UCSD-AML1 (cell line): ENCODE measurements around the gene ZNF536.

Source experiments
- DNase-seq: peaks from one replicate; lab custom pipeline; 2025; ENCODE audit not compliant: unreplicated experiment; lab: John Stamatoyannopoulos, UW

The ZNF536 gene

DNA sequence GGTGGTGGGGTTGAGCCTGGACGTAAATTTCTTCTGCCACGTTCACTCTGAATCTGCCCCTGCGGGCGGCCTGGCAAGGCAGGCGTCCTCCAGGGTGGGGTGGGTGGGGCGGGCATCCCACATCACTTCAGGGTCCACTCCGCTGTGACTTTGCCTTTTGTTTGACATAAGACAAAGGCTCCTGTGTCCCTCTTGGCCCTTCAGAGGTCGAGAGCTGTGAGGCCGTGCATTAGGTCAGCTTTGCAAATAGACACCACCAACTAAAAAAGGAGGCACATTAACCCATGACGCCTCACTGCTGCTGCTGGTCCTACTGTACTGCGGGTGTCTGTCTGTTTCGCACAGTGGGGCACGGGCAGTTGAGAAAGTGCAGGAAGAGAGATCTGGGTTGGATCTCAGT lies 10.5 kb upstream of the ZNF536 start:
- no peak for DNase-seq

GRCh38 chr19:30362156-30362754 lies 9.9 kb upstream of the ZNF536 start:
- DNase-seq: no peak

DNA sequence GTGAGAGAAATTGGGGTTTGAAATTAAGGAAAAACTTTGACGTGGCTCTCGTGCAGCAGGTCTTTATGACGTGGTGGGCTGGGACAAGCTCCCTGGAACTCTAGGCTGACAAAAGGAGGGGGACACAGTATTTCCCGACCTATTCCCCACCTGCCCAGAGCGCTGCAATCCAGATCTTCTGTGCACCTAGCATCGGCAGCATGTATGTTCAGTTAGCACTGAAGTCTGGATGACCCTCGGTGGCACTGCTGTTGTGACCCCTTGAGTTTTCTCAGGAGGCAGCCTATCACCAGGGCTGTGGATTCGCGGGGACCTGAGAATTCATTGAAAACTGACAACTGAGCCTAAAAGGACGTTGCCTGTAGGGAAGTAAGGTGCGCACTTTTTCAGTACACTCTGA lies 9.1 kb upstream of the ZNF536 start:
- no peak for DNase-seq

DNA sequence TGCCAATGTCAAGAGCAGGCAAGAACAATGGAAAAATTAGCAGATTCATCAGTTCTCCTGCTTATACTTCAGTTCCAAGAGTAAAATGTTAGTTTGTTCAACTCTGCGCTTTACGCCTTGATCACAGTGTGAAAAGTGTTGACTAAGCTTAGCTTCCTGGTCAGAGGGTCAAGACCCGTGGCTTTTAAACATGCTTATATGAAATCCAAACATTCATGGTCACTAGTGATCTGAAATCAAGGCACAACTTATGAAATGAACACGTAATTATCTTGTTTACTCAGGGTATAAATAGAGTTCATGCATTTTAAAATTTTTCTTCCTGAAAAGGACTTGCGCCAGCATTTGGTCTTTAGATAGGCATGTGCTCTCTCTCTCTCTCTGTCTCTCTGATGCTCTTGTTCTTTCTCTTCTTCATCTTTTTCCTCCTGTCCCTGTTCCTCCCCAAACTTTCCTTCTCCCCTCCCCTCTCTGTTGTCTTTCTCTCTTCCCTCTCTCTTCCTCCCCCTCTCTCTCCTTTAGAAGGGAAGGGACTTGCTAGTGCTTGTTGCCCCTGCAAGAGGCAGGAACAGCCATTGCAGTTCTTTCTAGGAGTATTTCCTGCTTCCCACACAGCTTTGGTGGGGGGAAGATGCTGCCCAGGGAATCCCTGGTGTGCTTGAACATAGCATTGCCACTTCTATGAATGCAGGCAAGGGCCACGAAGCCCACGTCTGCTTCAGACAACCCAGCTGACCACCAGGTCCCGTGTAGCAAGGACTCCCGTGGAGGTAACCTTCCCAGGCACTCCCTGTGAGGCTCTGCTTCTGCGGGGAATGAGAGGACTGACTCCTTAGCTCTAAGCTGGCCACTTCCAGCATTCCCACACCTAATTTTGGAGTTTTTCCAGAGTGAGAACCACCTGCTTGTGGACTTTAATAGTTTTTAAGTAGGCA lies 7.1 kb upstream of the ZNF536 start:
- no peak for DNase-seq

GRCh38 chr19:30366282-30366681 lies 5.9 kb upstream of the ZNF536 start:
- no peak for DNase-seq

- DNase-seq: no peak
These were observed 5.2 kb upstream of the ZNF536 start for GRCh38 chr19:30367006-30367405.

GRCh38 chr19:30367421-30367820 lies 4.8 kb upstream of the ZNF536 start:
- no peak for DNase-seq

- DNase-seq: no peak
These were observed 2.4 kb upstream of the ZNF536 start for GRCh38 chr19:30369833-30370232.

- no peak for DNase-seq
These were observed 885 bp upstream of the ZNF536 start for GRCh38 chr19:30371161-30371836.

- no peak for DNase-seq
These were observed 1.4 kb downstream of the ZNF536 start for GRCh38 chr19:30373593-30373992.

GRCh38 chr19:30374539-30374864 lies 2.3 kb downstream of the ZNF536 start:
- no peak for DNase-seq

DNA sequence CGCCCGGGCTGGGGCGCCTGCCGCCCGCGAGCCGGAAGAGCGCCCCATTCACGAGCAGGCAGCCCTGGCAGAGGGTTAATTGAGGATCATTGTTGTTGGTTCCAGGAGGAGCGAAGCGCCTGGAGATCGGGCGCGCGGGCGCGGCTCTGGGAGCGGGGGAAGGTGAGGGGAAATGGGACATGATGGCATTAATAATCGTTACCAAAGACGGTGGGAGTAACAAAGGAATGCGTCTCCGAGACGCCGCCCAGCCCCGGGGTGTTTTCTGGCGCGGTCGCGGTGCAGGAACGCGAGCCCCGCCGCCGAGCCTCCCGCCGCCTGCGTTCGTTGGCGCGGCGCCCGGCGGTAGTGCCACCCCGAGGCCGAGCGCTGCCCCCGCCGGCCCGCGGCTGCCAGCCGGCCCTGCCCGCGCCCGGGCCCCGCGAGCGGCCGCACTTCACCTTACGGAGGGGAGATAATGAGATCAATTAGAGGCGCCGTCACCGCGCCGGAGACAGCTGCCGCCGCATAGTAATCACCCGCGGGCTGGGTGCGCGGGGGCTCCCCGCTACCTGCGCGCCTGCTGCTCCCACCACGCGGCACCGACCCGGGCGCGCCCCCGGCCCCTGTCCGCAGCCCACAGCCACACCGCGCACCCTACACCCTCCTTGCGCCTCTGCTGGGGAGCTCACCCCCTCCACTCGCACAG lies 2.8 kb downstream of the ZNF536 start:
- no peak for DNase-seq

DNA sequence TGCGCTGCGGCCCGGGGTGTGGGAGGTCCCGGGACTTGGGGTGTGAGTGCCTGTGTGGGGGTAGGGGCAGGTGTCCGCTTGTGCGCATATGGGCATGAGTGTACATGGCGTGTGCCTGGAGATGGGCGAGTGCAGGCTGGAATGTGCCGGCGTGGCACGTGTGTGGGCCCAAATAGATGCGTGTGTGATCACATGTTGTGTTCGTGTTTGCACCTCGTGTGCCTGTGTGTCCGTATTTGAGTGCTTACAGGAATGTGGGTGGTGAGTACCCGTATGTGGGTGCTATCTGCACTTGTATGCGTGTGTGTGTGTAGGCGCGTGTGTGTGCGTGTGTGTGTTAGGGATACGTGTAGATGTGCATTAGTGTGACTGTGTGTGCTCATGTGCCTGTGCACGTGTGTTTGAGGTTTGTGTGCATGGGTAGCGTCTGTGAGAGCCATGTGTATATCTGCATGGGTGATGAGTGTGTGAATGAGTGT lies 3.4 kb downstream of the ZNF536 start:
- no peak for DNase-seq

DNA sequence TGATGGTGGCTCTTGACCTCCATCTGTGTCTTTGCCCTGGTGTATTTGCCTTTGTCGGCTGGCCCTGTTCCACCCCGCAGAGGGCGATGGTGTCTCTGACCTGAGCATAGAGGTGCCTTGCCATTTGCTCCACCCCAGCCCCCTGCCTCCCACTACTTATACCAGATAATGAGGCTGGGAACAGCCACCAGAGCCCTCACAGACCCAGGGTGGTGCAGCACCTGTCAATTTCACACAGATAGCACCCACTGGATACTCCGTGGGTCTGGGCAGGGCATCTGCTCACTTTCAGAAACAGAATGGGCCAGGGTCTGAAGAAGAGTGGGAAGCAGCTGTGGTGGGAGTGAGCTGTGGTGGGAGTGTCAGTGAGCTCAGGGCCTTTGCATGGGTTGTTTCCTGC lies 4.1 kb downstream of the ZNF536 start:
- no peak for DNase-seq

GRCh38 chr19:30376826-30377425 lies 4.7 kb downstream of the ZNF536 start:
- no peak for DNase-seq

DNA sequence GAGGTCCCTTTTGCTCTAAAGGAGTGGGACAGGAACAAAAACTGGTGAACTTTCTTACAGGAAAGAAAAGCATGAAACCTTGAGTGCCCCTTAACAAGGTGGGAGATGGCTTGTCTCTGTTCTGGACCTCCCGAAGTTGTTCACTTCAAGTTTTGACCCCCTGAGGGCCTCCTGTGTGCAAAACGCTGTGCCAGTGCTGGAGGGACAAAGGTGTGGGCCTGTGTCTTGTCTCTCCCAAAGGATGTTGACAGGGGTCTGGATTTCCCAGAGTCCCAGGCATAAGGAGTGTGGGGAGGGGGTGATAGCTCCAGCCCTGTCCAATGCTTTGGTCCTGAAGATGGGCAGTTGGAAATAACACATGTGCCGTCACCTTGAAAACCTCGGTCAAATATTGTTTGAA lies 6.5 kb downstream of the ZNF536 start:
- no peak for DNase-seq

- DNase-seq: no peak
These were observed 7.8 kb downstream of the ZNF536 start for GRCh38 chr19:30379841-30380610.

DNA sequence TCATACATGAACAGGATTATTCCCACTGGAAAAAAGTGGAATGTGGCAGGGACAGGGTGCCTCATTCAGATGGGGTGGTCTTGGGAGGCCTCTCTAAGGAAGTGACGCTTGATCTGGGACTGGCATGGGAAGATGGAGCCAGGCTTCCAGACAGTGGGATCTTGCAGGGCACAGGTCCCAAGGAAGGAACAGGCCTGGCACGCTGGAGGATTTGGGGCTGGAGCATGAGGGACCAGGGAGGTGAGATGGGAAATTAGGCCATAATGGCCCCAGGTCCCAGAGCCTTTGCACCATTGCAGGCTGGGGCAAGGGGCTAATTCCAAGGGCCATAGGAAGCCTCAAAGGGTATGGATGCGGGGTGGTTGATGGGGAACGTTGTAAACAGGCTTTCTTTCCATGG lies 9.2 kb downstream of the ZNF536 start:
- no peak for DNase-seq

DNA sequence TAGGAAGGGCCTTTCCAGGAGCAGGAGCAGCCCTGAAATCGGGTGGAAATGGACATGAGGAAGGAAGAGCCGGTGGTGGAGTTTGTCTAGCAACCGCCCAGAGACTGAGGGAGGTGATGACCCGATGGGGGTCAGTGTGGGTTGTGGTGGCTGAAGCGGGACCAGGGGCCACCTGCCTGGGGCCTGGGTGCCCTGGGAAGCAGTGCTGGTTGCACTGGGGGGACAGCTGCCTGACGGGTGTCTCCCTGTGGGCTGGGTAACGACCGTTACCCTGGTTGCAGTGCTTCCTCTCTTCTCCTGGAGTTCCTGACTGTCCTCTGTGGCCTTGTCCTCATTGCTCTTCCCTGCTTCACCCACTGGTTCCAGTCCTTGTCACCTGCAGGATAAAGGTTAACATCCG lies 13.0 kb downstream of the ZNF536 start:
- DNase-seq: no peak

DNA sequence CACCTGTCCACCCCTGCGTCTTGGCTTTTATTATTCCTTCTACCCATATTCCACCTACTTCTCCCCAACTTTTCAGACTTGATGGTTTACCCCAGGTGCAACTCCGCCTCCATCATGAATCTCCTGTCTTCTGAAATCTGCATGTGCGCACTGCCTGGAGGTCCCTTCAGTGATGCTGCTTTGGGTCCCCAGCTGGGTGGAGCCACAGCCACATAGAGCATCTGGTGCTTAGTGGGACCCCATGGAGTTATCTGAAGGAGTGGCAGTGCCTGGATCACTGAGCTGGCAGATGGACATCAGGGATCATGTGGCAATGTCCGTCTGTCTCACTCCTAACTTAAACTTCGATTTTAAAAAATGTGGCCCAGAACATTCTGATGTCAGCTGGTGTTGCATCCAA lies 13.5 kb downstream of the ZNF536 start:
- DNase-seq: no peak
